Dendritic cell treated with granulocyte-macrophage colony-stimulating factor and Interleukin-4, amounts not matched to agents 40 ng/mL and 50 ng/mL, for 4 days (primary cell): Measurements from ENCODE around the gene SBNO2.

ENCODE experiments used
- H3K27ac Mint-ChIP-seq: one replicate; pipeline ENCODE4 v1.8.0; 2022; ENCODE audit warnings: mild to moderate bottlenecking, mixed read lengths
- H3K27me3 Mint-ChIP-seq: one replicate; pipeline ENCODE4 v1.8.0; 2022; ENCODE audit warnings: mild to moderate bottlenecking, mixed read lengths
- H3K36me3 Mint-ChIP-seq: one replicate; pipeline ENCODE4 v1.8.0; 2022; ENCODE audit warnings: low read depth, mixed read lengths
- H3K4me1 Mint-ChIP-seq: one replicate; pipeline ENCODE4 v1.8.0; 2022; ENCODE audit warnings: low read depth, mixed read lengths
- H3K4me3 Mint-ChIP-seq: one replicate; pipeline ENCODE4 v1.8.0; 2022; ENCODE audit warnings: mild to moderate bottlenecking, moderate library complexity, mixed read lengths
- H3K9me3 Mint-ChIP-seq: one replicate; pipeline ENCODE4 v1.8.0; 2022; ENCODE audit warnings: mixed read lengths
- intact Hi-C: fragments of 100-400 bp; cut with micrococcal nuclease; formaldehyde crosslinking; loops from one replicate; pipeline ENCODE4 v1.15.0; 2022

SBNO2 gene

GRCh38 chr19:1082165-1082927 is 91.7 kb downstream of the SBNO2 start:
- Mint-ChIP-seq H3K4me1 (peaks cover 76% of the 10 kb centered on the region), H3K27me3 (no peaks in the 10 kb centered on the region), H3K9me3 (no peaks in the 10 kb centered on the region), H3K4me3 (peak overlapping the region; percentile 59), H3K36me3 (peaks cover 100% of the 10 kb centered on the region), H3K27ac (peak overlapping the region; percentile 86)
- intact Hi-C loops: no loop called here

- Mint-ChIP-seq H3K27ac (peak overlapping the region; percentile 81), H3K4me3 (peak overlapping the region; percentile 20), H3K27me3 (no peaks in the 10 kb centered on the region), H3K9me3 (no peaks in the 10 kb centered on the region), H3K36me3 (peaks cover 100% of the 10 kb centered on the region), H3K4me1 (peaks cover 76% of the 10 kb centered on the region)
- intact Hi-C loops: no loop called here
Measured at GRCh38 chr19:1081301-1082164, 92.5 kb downstream of the SBNO2 start.

GRCh38 chr19:1080360-1081161 is 93.5 kb downstream of the SBNO2 start:
- H3K4me1 Mint-ChIP-seq: peaks cover 73% of the 10 kb centered on the region
- intact Hi-C loops: no loop called here
- H3K27me3 Mint-ChIP-seq: no peaks in the 10 kb centered on the region
- no peak overlapping the region for H3K4me3 Mint-ChIP-seq
- H3K36me3 Mint-ChIP-seq: peaks cover 100% of the 10 kb centered on the region
- peak overlapping the region; percentile 81 for H3K27ac Mint-ChIP-seq
- no peaks in the 10 kb centered on the region for H3K9me3 Mint-ChIP-seq

- no peaks in the 10 kb centered on the region for H3K27me3 Mint-ChIP-seq
- peak overlapping the region; percentile 81 for H3K27ac Mint-ChIP-seq
- H3K36me3 Mint-ChIP-seq: peaks cover 96% of the 10 kb centered on the region
- intact Hi-C loops: no loop called here
- peaks cover 68% of the 10 kb centered on the region for H3K4me1 Mint-ChIP-seq
- no peaks in the 10 kb centered on the region for H3K9me3 Mint-ChIP-seq
- peak overlapping the region; percentile 45 for H3K4me3 Mint-ChIP-seq
Measured at GRCh38 chr19:1079566-1080111, 94.4 kb downstream of the SBNO2 start.

- H3K4me1 Mint-ChIP-seq: peaks cover 75% of the 10 kb centered on the region
- peak overlapping the region; percentile 84 for H3K27ac Mint-ChIP-seq
- H3K27me3 Mint-ChIP-seq: no peaks in the 10 kb centered on the region
- H3K4me3 Mint-ChIP-seq: peak overlapping the region; percentile 74
- no peaks in the 10 kb centered on the region for H3K9me3 Mint-ChIP-seq
- intact Hi-C loops: no loop called here
- H3K36me3 Mint-ChIP-seq: peaks cover 94% of the 10 kb centered on the region
Measured at GRCh38 chr19:1076951-1077350, 97.1 kb downstream of the SBNO2 start.

GRCh38 chr19:1076046-1076386 is 98.1 kb downstream of the SBNO2 start:
- Mint-ChIP-seq H3K27me3 (no peaks in the 10 kb centered on the region), H3K9me3 (no peaks in the 10 kb centered on the region), H3K4me3 (peak overlapping the region; percentile 40), H3K4me1 (peaks cover 70% of the 10 kb centered on the region), H3K27ac (peak overlapping the region; percentile 84), H3K36me3 (peaks cover 92% of the 10 kb centered on the region)
- intact Hi-C loops: no loop called here

DNA sequence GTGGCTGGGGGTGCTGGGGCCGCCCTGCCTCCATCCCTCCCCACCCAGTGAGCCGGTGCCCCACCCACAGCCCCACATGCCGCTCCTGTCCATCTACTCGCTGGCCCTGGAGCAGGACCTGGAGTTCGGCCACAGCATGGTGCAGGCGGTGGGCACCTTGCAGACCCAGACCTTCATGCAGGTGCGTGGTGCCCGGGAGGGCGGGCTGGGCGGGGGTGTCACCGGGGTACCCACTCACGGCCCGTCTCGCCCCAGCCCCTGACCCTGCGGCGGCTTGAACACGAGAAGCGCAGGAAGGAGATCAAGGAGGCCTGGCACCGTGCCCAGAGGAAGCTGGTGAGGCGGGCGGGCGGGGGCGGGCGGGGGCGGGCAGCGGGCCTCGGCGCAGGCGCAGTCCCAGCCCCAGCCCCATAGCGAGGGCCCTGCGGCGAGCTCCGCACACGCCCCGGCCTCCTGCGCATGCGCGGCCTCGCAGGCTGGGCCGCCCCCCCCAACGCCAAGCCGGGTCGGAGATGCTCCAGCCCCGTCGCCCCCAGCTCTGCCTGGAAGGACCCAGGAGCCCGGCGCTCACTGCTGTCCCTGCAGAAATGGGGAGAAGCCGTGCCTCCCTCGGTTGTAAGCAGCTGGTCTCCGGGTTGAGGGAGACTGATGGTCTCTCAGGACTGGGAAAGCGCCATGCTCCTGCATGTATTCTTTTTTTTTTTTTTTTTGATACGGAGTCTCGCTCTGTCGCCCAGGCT is 99.4 kb downstream of the SBNO2 start:
- peak overlapping the region; percentile 54 for H3K4me3 Mint-ChIP-seq
- H3K9me3 Mint-ChIP-seq: no peaks in the 10 kb centered on the region
- intact Hi-C loops: no loop called here
- H3K36me3 Mint-ChIP-seq: peaks cover 92% of the 10 kb centered on the region
- peak overlapping the region; percentile 84 for H3K27ac Mint-ChIP-seq
- H3K4me1 Mint-ChIP-seq: peaks cover 57% of the 10 kb centered on the region
- H3K27me3 Mint-ChIP-seq: no peaks in the 10 kb centered on the region

GRCh38 chr19:1073956-1074517 is 100.0 kb downstream of the SBNO2 start:
- Mint-ChIP-seq H3K4me3 (peak overlapping the region; percentile 54), H3K27me3 (no peaks in the 10 kb centered on the region), H3K4me1 (peaks cover 61% of the 10 kb centered on the region), H3K27ac (peak overlapping the region; percentile 71), H3K9me3 (no peaks in the 10 kb centered on the region), H3K36me3 (peaks cover 92% of the 10 kb centered on the region)
- intact Hi-C loops: no loop called here

DNA sequence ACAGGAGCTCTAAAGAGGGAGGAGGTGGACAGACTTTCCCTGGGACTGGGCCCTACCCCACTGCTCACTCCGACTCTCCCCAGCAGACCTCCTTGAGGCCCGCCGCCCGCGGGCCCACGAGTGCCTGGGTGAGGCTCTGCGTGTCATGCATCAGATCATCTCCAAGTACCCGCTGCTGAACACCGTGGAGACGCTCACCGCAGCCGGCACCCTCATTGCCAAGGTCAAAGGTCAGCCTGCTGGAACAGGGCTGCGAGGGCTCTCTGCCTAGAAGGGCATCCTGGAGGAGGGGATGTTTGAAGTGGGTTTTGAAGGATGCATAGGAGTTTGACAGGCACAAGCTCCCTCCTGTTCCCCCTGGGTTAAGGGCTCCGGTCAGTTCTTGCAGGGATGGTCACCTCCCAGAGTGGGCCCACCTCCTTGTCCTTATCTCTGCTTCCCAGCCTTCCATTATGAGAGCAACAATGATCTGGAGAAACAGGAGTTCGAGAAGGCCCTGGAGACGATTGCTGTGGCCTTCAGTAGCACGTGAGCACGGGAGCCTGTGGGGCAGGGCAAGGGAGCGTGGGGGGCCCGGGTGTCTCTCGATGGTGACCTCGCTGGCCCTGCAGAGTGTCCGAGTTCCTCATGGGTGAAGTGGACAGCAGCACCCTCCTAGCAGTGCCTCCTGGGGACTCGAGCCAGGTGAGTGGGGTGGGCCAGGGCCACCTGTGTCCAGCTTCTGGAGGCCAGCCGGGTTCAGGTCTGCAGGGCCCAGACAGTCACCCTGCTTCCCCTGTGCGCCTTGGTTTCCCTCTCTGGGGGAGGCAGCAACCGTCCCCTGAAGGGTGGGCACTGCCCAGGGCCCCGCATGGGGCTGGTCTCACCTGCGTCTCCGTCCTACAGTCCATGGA is 100.8 kb downstream of the SBNO2 start:
- intact Hi-C loops: no loop called here
- H3K4me1 Mint-ChIP-seq: peaks cover 68% of the 10 kb centered on the region
- peaks cover 92% of the 10 kb centered on the region for H3K36me3 Mint-ChIP-seq
- H3K4me3 Mint-ChIP-seq: peak overlapping the region; percentile 54
- peak overlapping the region; percentile 71 for H3K27ac Mint-ChIP-seq
- no peaks in the 10 kb centered on the region for H3K9me3 Mint-ChIP-seq
- H3K27me3 Mint-ChIP-seq: no peaks in the 10 kb centered on the region

DNA sequence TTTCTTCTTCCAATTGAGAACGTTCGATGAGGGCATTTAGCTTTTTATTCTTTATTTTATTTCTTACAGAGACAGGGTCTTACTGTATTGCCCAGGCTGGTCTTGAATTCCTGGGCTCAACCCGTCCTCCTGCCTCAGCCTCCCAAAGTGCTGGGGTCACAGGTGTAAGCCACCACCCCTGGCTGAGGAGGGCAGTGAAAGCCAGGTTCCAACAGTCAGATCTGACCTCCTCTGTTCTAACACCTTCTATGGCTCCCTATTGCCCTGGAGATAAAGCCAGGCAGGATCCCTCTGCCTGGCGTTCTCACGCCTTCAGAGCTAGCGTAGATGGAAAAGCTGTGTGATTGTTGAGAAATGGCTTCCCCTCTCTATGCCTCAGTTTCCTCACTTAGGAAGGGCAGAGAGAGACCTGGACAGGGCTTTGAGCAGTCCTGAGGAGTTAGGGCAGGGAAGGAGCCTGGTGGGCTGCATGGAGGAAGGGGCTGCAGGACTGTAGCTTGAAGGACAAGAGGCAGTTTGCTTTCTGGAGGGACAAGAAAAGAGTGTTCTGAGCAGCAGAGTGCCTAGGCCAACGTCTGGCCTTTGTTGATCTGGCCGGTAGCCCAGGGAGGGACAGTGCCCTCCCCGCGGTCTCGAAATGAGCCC is 101.6 kb downstream of the SBNO2 start:
- intact Hi-C loops: no loop called here
- H3K27me3 Mint-ChIP-seq: no peaks in the 10 kb centered on the region
- no peaks in the 10 kb centered on the region for H3K9me3 Mint-ChIP-seq
- H3K4me3 Mint-ChIP-seq: no peak overlapping the region
- H3K27ac Mint-ChIP-seq: peak overlapping the region; percentile 50
- H3K4me1 Mint-ChIP-seq: peaks cover 65% of the 10 kb centered on the region
- peaks cover 92% of the 10 kb centered on the region for H3K36me3 Mint-ChIP-seq

DNA sequence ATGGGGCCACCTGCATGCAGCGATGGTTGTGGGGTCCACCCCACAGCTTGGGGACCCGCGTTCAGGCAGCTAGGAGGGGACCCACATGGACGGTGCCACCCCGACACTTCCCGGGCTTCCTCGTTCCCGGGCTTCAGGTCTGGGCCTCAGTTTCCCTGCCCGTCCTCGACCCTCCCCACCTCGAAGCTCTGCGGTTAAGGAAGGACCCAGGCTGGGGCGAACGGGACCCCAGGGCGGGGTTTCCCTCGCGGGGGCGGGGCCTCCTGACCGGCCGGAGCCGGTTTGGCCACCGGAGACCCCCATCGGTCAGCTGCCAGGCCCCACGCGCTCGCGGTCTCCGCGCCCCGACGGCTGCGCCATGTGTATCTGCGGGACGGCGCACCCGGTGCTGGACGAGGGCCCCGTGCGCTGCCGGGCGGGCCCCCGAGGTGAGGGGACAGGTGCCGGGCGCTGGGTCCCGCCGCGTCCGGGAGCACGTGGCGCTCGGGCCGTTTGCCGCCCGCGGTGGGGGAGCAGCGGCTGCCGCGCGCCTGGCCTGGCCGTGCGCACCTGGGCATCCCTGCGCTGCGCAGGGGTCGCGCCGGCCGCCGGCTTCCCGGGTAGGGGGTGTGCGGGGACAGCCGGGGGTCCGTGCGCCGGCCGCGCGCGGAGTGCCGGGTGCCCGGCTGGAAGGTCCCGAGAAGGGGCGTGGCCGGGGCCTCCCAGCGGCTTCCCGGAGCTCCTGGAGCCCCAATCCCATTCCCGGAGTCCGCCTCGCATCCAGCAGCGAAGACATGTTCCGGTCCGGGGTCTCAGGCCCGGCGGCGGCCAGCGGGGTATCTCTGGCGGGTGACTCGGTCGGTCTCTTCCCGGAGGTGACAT is 102.9 kb downstream of the SBNO2 start:
- Mint-ChIP-seq H3K9me3 (no peaks in the 10 kb centered on the region), H3K27me3 (no peaks in the 10 kb centered on the region), H3K27ac (peak overlapping the region; percentile 50), H3K4me3 (no peak overlapping the region), H3K4me1 (peaks cover 55% of the 10 kb centered on the region), H3K36me3 (peaks cover 81% of the 10 kb centered on the region)
- intact Hi-C loops: no loop called here
